Glutamatergic neuron (in vitro differentiated cells): ENCODE measurements around the gene ASIC2. TPM values are rescaled to one million over a fixed set of nuclear protein-coding genes. Genes with fewer than 3 reads are reported as not detected.

ENCODE experiments used
- DNase-seq: peaks from one replicate; pipeline ENCODE4 v3.0.0; 2022
- H3K27ac Mint-ChIP-seq: one replicate; pipeline ENCODE4 v1.8.0; 2020; ENCODE audit warnings: mild to moderate bottlenecking, mixed read lengths, inconsistent platforms; ENCODE audit not compliant: unreplicated experiment
- H3K27me3 Mint-ChIP-seq: one replicate; pipeline ENCODE4 v1.8.0; 2020; ENCODE audit warnings: mild to moderate bottlenecking, moderate library complexity, mixed read lengths, inconsistent platforms; ENCODE audit not compliant: unreplicated experiment
- H3K36me3 Mint-ChIP-seq: one replicate; pipeline ENCODE4 v1.8.0; 2020; ENCODE audit warnings: mild to moderate bottlenecking, mixed read lengths, inconsistent platforms; ENCODE audit not compliant: unreplicated experiment
- H3K4me1 Mint-ChIP-seq: one replicate; pipeline ENCODE4 v1.8.0; 2020; ENCODE audit warnings: mild to moderate bottlenecking, low read depth, mixed read lengths, inconsistent platforms; ENCODE audit not compliant: unreplicated experiment
- H3K4me3 Mint-ChIP-seq: one replicate; pipeline ENCODE4 v1.8.0; 2020; ENCODE audit warnings: mild to moderate bottlenecking, mixed read lengths, inconsistent platforms; ENCODE audit not compliant: unreplicated experiment
- H3K9me3 Mint-ChIP-seq: one replicate; pipeline ENCODE4 v1.8.0; 2020; ENCODE audit warnings: mild to moderate bottlenecking, moderate library complexity, mixed read lengths, inconsistent platforms; ENCODE audit not compliant: unreplicated experiment
- total RNA-seq: library from RNA; stranded (reverse); fragmentation: NEBNext Ultra II Directional; extraction: Animal tissue kit (Norgen Biotek cat#: 25700); gene quantifications from one replicate; pipeline ENCODE4 v1.2.1, GENCODE V29; 2021; ENCODE audit not compliant: unreplicated experiment
- TF ChIP-seq, protein P1 (sequence below): fragments of 200-600 bp; sonication (generic); IDR thresholded peaks from one replicate; pipeline ENCODE4 v1.5.0; 2021; ENCODE audit not compliant: partially characterized antibody, unreplicated experiment

Gene ASIC2
- total RNA-seq, 1 donor from 2014 or later, result 0.74 TPM

- Mint-ChIP-seq H3K27me3 (no peaks in the 10 kb centered on the region), H3K27ac (no peak overlapping the region), H3K9me3 (peaks cover 1% of the 10 kb centered on the region), H3K4me3 (no peak overlapping the region), H3K36me3 (no peaks in the 10 kb centered on the region), H3K4me1 (no peaks in the 10 kb centered on the region)
- TF ChIP-seq, protein P1, sequence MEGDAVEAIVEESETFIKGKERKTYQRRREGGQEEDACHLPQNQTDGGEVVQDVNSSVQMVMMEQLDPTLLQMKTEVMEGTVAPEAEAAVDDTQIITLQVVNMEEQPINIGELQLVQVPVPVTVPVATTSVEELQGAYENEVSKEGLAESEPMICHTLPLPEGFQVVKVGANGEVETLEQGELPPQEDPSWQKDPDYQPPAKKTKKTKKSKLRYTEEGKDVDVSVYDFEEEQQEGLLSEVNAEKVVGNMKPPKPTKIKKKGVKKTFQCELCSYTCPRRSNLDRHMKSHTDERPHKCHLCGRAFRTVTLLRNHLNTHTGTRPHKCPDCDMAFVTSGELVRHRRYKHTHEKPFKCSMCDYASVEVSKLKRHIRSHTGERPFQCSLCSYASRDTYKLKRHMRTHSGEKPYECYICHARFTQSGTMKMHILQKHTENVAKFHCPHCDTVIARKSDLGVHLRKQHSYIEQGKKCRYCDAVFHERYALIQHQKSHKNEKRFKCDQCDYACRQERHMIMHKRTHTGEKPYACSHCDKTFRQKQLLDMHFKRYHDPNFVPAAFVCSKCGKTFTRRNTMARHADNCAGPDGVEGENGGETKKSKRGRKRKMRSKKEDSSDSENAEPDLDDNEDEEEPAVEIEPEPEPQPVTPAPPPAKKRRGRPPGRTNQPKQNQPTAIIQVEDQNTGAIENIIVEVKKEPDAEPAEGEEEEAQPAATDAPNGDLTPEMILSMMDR, result no peak
- no peak for DNase-seq
These were observed 248.3 kb downstream of the ASIC2 start for GRCh38 chr17:33044771-33045170.

DNA sequence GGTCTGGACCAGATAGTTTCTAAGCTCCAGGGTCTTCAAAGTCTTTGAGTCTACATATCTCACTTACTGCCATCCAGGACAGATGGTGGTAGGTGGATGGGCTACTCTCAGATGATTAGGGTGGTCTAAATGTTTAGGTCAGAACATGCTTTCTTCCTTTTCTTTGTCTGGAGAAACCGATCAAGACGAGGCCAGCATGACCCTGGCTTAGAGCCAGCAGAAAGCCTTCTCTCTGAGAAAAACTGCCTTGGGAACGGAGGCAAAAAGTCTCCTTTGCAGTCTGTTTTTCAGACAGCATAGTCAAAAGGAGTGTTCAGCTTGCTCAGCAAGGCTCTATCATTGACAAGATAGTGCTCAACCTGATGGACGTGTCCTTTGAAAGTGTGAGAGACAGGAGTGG, 252.6 kb downstream of the ASIC2 start:
- H3K27ac Mint-ChIP-seq, result no peak overlapping the region
- H3K9me3 Mint-ChIP-seq, result no peaks in the 10 kb centered on the region
- H3K27me3 Mint-ChIP-seq, result no peaks in the 10 kb centered on the region
- no peaks in the 10 kb centered on the region for H3K36me3 Mint-ChIP-seq
- no peak overlapping the region for H3K4me3 Mint-ChIP-seq
- no peaks in the 10 kb centered on the region for H3K4me1 Mint-ChIP-seq
- TF ChIP-seq, protein P1, result no peak
- DNase-seq, result no peak

DNA sequence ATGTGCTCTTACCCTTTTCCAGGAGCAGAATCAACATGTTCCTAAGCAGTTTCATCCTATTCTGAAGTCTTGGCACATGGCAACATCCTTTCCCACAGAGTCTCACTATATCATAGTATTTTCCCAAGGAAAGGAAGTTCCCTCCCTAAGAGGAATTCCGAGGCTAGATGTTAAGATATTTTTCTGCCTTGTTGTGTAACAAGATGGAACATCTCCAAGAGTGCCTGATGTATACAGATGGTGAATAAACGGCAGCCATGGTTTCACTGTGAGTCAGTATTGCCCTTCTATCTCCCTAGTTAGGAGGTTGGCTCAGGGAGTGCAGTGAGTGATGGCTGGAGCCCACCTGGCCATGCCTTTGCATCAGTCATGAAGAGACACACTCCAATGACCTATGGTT, 253.2 kb downstream of the ASIC2 start:
- peaks cover 4% of the 10 kb centered on the region for H3K36me3 Mint-ChIP-seq
- no peaks in the 10 kb centered on the region for H3K9me3 Mint-ChIP-seq
- no peaks in the 10 kb centered on the region for H3K4me1 Mint-ChIP-seq
- TF ChIP-seq, protein P1, result no peak
- DNase-seq, result no peak
- no peaks in the 10 kb centered on the region for H3K27me3 Mint-ChIP-seq
- no peak overlapping the region for H3K27ac Mint-ChIP-seq
- no peak overlapping the region for H3K4me3 Mint-ChIP-seq

- no peaks in the 10 kb centered on the region for H3K4me1 Mint-ChIP-seq
- no peak overlapping the region for H3K27ac Mint-ChIP-seq
- peak; percentile 76 for DNase-seq
- H3K27me3 Mint-ChIP-seq, result no peaks in the 10 kb centered on the region
- TF ChIP-seq, protein P1, result peak; percentile 70
- no peak overlapping the region for H3K4me3 Mint-ChIP-seq
- H3K9me3 Mint-ChIP-seq, result no peaks in the 10 kb centered on the region
- peaks cover 4% of the 10 kb centered on the region for H3K36me3 Mint-ChIP-seq
These were observed 254.4 kb downstream of the ASIC2 start for GRCh38 chr17:33038740-33039139.

DNA sequence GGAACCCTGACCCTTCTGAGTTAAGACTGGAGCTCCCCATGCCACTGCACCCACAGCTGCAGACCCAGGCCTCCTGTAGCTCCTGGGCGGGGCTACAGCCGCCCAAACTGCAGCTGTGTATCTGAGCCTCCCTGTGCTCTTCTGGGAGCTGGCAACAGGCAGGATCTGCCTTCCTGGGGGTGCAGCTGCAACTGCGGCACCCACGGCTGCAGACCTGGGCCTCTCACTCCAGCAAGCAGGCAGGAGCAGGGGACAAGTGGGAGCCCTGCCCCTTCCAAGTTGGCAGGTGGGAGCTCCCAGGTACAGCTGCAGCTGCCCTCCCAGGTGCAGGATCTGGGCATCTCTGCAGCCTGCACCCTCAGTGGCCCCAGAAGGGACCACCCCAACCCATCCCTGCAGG, 259.9 kb downstream of the ASIC2 start:
- TF ChIP-seq, protein P1, result no peak
- no peaks in the 10 kb centered on the region for H3K4me1 Mint-ChIP-seq
- DNase-seq, result no peak
- peaks cover 4% of the 10 kb centered on the region for H3K36me3 Mint-ChIP-seq
- H3K9me3 Mint-ChIP-seq, result no peaks in the 10 kb centered on the region
- peaks cover 2% of the 10 kb centered on the region for H3K27me3 Mint-ChIP-seq
- H3K27ac Mint-ChIP-seq, result no peak overlapping the region
- no peak overlapping the region for H3K4me3 Mint-ChIP-seq
